Ectodermal cell (in vitro differentiated cells): Measurements from ENCODE around the gene KCNA1. TPM values are rescaled to one million over a fixed set of nuclear protein-coding genes. Genes with fewer than 3 reads are reported as not detected.

Source experiments
- H3K27ac ChIP-seq: 2 replicates; pipeline ENCODE4 v1.7.0; 2013; ENCODE audit warnings: mild to moderate bottlenecking, low read depth, low read length; ENCODE audit not compliant: insufficient read depth, poor library complexity, severe bottlenecking
- H3K27me3 ChIP-seq: 2 replicates; pipeline ENCODE4 v1.7.0; 2013; ENCODE audit warnings: mild to moderate bottlenecking, low read length; ENCODE audit not compliant: insufficient read depth, control insufficient read depth, poor library complexity, severe bottlenecking
- H3K36me3 ChIP-seq: one replicate; pipeline ENCODE4 v1.7.0; 2013; ENCODE audit warnings: low read length; ENCODE audit not compliant: control insufficient read depth, insufficient read depth
- H3K4me1 ChIP-seq: one replicate; pipeline ENCODE4 v1.7.0; 2013; ENCODE audit warnings: low read length; ENCODE audit not compliant: control insufficient read depth, insufficient read depth
- H3K4me3 ChIP-seq: 2 replicates; pipeline ENCODE4 v1.7.0; 2013; ENCODE audit warnings: low read depth, low read length, control low read depth; ENCODE audit not compliant: insufficient read depth
- H3K9me3 ChIP-seq: 2 replicates; pipeline ENCODE4 v1.7.0; 2013; ENCODE audit warnings: mild to moderate bottlenecking, low read length, moderate library complexity; ENCODE audit not compliant: control insufficient read depth
- WGBS, 2 experiments: methylation state at CpG; one replicate each; pipeline ENCODE4 v1.1.7; 2013; ENCODE audit warnings: missing lambda C conversion rate in 2 of 2; 5-methylcytosine and 5-hydroxymethylcytosine counted together
- polyA plus RNA-seq, 4 experiments: library from polyadenylated mRNA; stranded (reverse); fragments of 50-300 nt; gene quantifications; one replicate each; pipeline ENCODE4 v1.2.3, GENCODE V29; 2013

KCNA1 gene
- 3.1 TPM for polyA plus RNA-seq (2013, experiment 1 of 4)
- polyA plus RNA-seq (2013, experiment 2 of 4), result 6.6 TPM
- 3.6 TPM for polyA plus RNA-seq (2013, experiment 3 of 4)
- polyA plus RNA-seq (2013, experiment 4 of 4), result 4.2 TPM

GRCh38 chr12:4909734-4910501, at the start of gene KCNA1:
Gene KCNA1 (plus strand): TSS chr12:4909905. CDS start chr12:4911379, 1,474 bp downstream.
- Histone ChIP-seq H3K27me3 (peaks cover 70% of the 10 kb centered on the region), H3K4me1 (peaks cover 6% of the 10 kb centered on the region), H3K27ac (no peak within 1 kb of the TSS), H3K9me3 (no peaks in the 10 kb centered on the region), H3K36me3 (no peaks in the 10 kb centered on the region), H3K4me3 (peak within 1 kb of the TSS; percentile 49)
- 1% methylated on average over 67 of the region's 67 CpGs for WGBS, 2 experiments

DNA sequence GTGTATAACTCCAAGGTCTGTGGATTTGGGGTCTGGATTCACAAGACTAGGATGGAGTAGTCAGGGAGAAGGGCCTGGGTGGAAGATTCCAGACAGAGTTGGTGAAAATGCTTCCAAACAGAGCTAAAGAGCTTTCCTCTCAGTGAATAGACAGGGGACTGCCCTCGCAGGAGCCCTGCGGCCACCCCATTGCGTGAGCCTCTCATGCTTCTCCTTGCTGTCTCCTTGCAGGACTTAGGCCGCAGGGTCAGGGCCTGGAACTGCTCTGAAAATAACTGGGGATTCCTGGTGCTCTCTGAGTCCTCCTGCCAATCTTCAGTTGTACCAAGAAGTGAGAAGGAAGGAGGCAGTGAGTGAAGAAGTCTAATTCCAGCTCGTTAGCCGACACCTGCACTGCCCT, 49.0 kb upstream of the KCNA1 start:
- H3K9me3 ChIP-seq, result no peaks in the 10 kb centered on the region
- no peak overlapping the region for H3K4me3 ChIP-seq
- 87 to 92% methylated on average over 6 of the region's 6 CpGs for WGBS, 2 experiments
- H3K4me1 ChIP-seq, result no peaks in the 10 kb centered on the region
- no peaks in the 10 kb centered on the region for H3K36me3 ChIP-seq
- no peak overlapping the region for H3K27ac ChIP-seq
- H3K27me3 ChIP-seq, result peaks cover 27% of the 10 kb centered on the region

DNA sequence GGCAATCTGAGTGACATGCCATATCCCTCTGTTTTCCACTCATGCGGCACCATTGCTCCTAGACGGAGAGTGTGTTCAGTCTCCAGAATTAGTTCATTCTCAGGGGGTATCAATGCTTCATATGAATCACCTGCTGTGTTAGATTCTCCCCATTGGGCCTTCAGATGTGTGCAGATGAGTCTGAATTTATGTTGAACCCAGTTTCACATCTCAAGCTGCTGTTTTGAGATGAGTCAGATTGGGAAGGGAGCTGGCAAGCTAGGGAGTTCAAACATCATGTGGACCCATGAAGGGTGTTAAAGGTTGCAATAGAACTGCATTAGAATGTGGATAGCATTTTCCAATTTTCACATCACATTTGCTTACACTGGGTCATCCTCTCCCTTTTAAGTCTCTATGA, 46.9 kb upstream of the KCNA1 start:
- H3K27ac ChIP-seq, result no peak overlapping the region
- WGBS, 2 experiments, result 92 to 100% methylated on average over 2 of the region's 2 CpGs
- H3K27me3 ChIP-seq, result peaks cover 17% of the 10 kb centered on the region
- H3K9me3 ChIP-seq, result no peaks in the 10 kb centered on the region
- no peaks in the 10 kb centered on the region for H3K36me3 ChIP-seq
- H3K4me3 ChIP-seq, result no peak overlapping the region
- H3K4me1 ChIP-seq, result no peaks in the 10 kb centered on the region

DNA sequence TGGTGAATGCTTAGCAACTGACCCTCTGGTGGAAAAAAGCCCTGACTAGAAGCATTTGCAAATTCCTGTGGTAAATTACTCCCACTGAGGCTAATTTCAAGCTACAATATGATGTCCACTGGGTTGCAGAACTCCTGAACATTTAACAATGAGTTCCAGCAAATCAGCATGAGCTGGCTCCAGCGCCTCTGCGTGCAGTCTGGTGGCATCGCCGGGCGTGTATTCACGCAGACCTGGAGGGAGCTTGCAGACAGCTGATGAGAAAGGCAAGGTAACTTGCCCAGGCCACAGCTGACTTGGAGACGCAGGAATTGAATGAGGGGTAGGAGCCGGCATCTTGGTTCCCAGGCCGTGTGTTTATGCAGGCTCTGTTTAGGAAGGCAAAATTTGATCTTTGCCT, 45.1 kb upstream of the KCNA1 start:
- H3K4me3 ChIP-seq, result no peak overlapping the region
- H3K27me3 ChIP-seq, result peaks cover 4% of the 10 kb centered on the region
- H3K9me3 ChIP-seq, result no peaks in the 10 kb centered on the region
- H3K36me3 ChIP-seq, result no peaks in the 10 kb centered on the region
- no peak overlapping the region for H3K27ac ChIP-seq
- H3K4me1 ChIP-seq, result no peaks in the 10 kb centered on the region
- 94 to 95% methylated on average over 9 of the region's 9 CpGs for WGBS, 2 experiments

GRCh38 chr12:4865246-4865645, 44.5 kb upstream of the KCNA1 start:
- WGBS, 2 experiments, result 90% methylated on average over 4 to 5 of the region's 5 CpGs
- Histone ChIP-seq H3K27me3 (peaks cover 4% of the 10 kb centered on the region), H3K4me3 (no peak overlapping the region), H3K36me3 (no peaks in the 10 kb centered on the region), H3K9me3 (no peaks in the 10 kb centered on the region), H3K27ac (no peak overlapping the region), H3K4me1 (no peaks in the 10 kb centered on the region)

DNA sequence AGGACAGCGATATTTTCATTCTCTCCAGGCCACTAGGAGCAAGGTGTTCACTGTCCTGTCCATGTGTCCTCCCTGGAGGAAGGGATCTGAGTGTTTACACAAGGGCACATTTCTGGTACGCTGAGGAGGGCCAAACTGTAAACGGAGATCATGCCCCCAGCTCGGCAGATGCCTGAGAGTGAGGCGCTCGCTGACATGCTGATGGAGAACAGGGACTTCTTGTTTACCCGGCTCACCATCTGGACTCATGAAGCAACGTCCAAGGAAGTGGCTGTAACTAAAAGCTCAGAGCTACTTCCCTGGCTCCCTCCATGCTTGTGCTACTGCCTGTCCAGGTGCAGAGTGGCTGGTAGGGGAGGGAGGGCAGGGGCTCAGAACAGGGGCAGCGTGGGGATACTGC, 43.4 kb upstream of the KCNA1 start:
- no peaks in the 10 kb centered on the region for H3K36me3 ChIP-seq
- no peak overlapping the region for H3K4me3 ChIP-seq
- H3K27me3 ChIP-seq, result peaks cover 4% of the 10 kb centered on the region
- no peak overlapping the region for H3K27ac ChIP-seq
- H3K9me3 ChIP-seq, result no peaks in the 10 kb centered on the region
- 89% methylated on average over 9 of the region's 9 CpGs for WGBS, 2 experiments
- no peaks in the 10 kb centered on the region for H3K4me1 ChIP-seq

DNA sequence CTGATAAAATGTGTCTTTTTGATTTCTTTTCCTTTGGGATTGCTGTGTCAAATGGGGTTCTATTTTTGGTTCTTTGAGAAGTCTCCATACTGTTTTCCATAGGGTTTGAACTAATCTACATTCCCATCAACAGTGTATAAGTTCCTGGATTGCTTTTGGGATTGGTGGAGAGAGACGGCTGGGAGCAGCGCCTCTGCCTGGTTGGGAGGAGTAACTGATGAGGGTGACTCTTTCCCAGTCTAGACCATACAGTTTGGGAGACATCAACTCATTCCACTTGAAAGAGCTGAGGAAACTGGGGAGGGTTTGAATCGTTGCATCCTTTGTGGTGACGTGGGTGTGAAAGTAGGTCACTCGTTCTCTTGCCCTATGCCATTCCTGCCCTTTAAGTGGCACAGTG, 42.3 kb upstream of the KCNA1 start:
- Histone ChIP-seq H3K27ac (no peak overlapping the region), H3K4me3 (no peak overlapping the region), H3K27me3 (peaks cover 4% of the 10 kb centered on the region), H3K36me3 (no peaks in the 10 kb centered on the region), H3K9me3 (no peaks in the 10 kb centered on the region), H3K4me1 (no peaks in the 10 kb centered on the region)
- WGBS, 2 experiments, result 95 to 98% methylated on average over 5 of the region's 5 CpGs

GRCh38 chr12:4870423-4870822, 39.3 kb upstream of the KCNA1 start:
- H3K4me3 ChIP-seq, result no peak overlapping the region
- no peaks in the 10 kb centered on the region for H3K36me3 ChIP-seq
- no peak overlapping the region for H3K27ac ChIP-seq
- 95 to 97% methylated on average over 3 of the region's 3 CpGs for WGBS, 2 experiments
- H3K9me3 ChIP-seq, result no peaks in the 10 kb centered on the region
- H3K4me1 ChIP-seq, result no peaks in the 10 kb centered on the region
- H3K27me3 ChIP-seq, result no peaks in the 10 kb centered on the region

DNA sequence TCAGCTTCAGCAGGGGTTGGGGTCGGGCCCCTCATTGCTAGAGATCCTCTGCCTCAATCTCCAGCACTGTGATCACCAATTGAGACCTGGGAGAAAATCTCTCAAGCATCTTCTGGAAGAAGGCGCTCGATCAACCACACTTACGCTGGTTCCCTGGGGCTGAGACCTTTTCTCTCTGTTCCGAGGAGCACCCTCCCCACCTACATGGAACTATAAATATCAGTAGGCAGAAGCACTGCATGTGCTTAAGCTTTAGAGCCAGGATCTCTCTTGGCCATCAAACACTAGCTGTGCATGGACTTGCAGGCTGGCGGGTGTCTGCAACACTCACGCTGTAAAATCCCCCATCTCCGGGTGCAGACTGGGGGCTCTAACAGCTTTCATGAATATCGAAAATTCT, 38.2 kb upstream of the KCNA1 start:
- 91 to 93% methylated on average over 9 of the region's 9 CpGs for WGBS, 2 experiments
- Histone ChIP-seq H3K4me3 (no peak overlapping the region), H3K4me1 (no peaks in the 10 kb centered on the region), H3K36me3 (no peaks in the 10 kb centered on the region), H3K9me3 (no peaks in the 10 kb centered on the region), H3K27ac (no peak overlapping the region), H3K27me3 (no peaks in the 10 kb centered on the region)

GRCh38 chr12:4873947-4874346, 35.8 kb upstream of the KCNA1 start:
- Histone ChIP-seq H3K4me1 (no peaks in the 10 kb centered on the region), H3K9me3 (no peaks in the 10 kb centered on the region), H3K4me3 (no peak overlapping the region), H3K27me3 (no peaks in the 10 kb centered on the region), H3K27ac (no peak overlapping the region), H3K36me3 (no peaks in the 10 kb centered on the region)
- WGBS, 2 experiments, result no CpG with 5 or more reads among the region's 1 CpG
